Epithelial cell of proximal tubule (primary cell): ENCODE data around the gene L3MBTL4. TPM values are rescaled to one million over a fixed set of nuclear protein-coding genes. Genes with fewer than 3 reads are reported as not detected.
A peak's percentile ranks its signal among the peaks of the same experiment; 100 is the strongest.

ENCODE experiments used
- DNase-seq: peaks from one replicate; pipeline ENCODE4 v3.0.0-alpha.2; 2011; ENCODE audit warnings: low read depth
- H3K4me3 ChIP-seq: 2 replicates; pipeline ENCODE4 v1.5.1; 2011; ENCODE audit warnings: low read depth, mild to moderate bottlenecking, low read length
- total RNA-seq: library from RNA; depleted of rRNA; stranded (reverse); fragments of >200 nt; gene quantifications from 2 replicates; pipeline ENCODE4 v1.2.3, GENCODE V29; 2015
- TF ChIP-seq, protein P1 (sequence below): conservative IDR thresholded peaks from 2 replicates; pipeline ENCODE4 v1.5.1; 2012; ENCODE audit warnings: low read depth, mild to moderate bottlenecking, low read length

L3MBTL4 gene
- total RNA-seq, 1 donor from 2014 or later, result 4.0 TPM

GRCh38 chr18:6315517-6316331 is 99.0 kb downstream of the L3MBTL4 start:
- DNase-seq, result peak; percentile 9
- H3K4me3 ChIP-seq, result peak overlapping the region; percentile 30
- TF ChIP-seq, protein P1, sequence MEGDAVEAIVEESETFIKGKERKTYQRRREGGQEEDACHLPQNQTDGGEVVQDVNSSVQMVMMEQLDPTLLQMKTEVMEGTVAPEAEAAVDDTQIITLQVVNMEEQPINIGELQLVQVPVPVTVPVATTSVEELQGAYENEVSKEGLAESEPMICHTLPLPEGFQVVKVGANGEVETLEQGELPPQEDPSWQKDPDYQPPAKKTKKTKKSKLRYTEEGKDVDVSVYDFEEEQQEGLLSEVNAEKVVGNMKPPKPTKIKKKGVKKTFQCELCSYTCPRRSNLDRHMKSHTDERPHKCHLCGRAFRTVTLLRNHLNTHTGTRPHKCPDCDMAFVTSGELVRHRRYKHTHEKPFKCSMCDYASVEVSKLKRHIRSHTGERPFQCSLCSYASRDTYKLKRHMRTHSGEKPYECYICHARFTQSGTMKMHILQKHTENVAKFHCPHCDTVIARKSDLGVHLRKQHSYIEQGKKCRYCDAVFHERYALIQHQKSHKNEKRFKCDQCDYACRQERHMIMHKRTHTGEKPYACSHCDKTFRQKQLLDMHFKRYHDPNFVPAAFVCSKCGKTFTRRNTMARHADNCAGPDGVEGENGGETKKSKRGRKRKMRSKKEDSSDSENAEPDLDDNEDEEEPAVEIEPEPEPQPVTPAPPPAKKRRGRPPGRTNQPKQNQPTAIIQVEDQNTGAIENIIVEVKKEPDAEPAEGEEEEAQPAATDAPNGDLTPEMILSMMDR, result no peak

- TF ChIP-seq, protein P1, result no peak
- DNase-seq, result no peak
- H3K4me3 ChIP-seq, result no peak overlapping the region
These were observed 101.3 kb downstream of the L3MBTL4 start for GRCh38 chr18:6313415-6313814.

DNA sequence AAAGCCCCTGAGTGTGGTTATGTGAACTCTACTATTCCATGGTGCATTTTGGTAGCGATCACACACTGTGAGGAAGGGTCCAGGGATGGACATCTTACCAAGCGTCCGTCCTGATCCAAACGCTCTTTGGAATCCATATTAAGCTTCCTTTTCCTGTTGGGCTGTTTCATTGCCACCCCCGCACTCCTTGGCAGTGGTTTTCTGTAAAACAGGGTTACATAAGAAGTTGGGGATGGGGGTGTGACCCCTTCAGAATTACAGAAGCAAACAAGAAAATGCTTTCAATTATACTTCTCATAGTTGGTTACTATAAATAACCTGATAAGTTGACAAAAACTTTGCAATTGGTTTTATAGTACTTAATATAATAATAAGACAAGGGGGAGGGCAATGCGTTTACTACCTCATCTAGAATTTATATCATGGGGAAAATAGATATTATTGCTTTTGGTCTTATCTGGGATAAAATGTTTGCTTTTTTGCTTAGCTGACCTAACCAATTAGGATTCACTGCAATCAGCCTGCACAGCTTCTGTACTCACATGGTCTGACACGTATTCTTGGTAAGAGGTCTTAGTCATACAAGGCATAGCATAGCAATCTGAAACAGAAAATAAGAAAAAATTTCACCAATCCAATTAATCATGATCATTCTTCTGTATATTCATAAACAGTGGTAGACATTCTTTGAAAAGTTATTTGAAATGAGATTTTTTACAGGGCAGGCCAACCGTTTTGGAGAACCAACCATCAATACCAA is 103.1 kb downstream of the L3MBTL4 start:
- no peak overlapping the region for H3K4me3 ChIP-seq
- DNase-seq, result no peak
- TF ChIP-seq, protein P1, result no peak

- TF ChIP-seq, protein P1, result no peak
- no peak overlapping the region for H3K4me3 ChIP-seq
- no peak for DNase-seq
These were observed 104.0 kb downstream of the L3MBTL4 start for GRCh38 chr18:6310714-6311113.

- TF ChIP-seq, protein P1, result no peak
- no peak overlapping the region for H3K4me3 ChIP-seq
- DNase-seq, result no peak
These were observed 116.8 kb downstream of the L3MBTL4 start for GRCh38 chr18:6297875-6298274.

DNA sequence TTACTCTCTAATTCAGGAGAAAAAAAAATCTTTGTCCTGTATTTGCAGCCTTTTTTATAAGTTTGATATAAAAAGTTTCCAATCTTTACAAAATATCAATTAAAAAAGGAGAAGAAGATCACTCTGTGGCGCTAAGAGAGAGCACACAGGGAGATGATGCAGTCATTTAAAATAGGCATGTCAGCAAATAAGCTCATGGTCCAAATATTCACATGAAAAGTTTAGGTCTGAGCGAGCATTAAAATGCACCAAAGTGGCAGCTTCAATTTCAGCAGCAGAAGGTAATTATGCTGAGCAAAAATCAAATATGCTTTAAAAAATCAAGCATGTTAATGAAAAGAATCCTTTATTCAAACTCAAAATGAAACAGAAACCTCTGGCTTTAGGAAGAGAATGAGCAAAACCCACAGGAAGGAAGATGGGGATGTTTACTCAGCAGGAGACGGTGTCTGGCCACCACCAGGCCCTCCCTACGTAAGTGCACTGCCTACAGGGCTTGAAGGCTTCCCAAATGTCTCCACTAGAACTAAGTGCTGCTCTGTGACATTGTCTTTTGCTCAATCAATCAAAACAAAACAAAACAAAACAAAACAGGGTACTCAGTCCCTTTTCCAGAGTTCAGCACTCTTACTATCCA is 120.4 kb downstream of the L3MBTL4 start:
- TF ChIP-seq, protein P1, result no peak
- DNase-seq, result no peak

More for the DNA sequence above, 120.4 kb downstream of the L3MBTL4 start:
- H3K4me3 ChIP-seq, result no peak overlapping the region
